Esophagus squamous epithelium (tissue), 5 donors: ENCODE data around the gene RETN. TPM values are rescaled to one million over a fixed set of nuclear protein-coding genes. Genes with fewer than 3 reads are reported as not detected.

Experiments
- DNase-seq: peaks from one replicate; lab custom pipeline; 2025; lab: John Stamatoyannopoulos, UW
- H3K27ac ChIP-seq, 4 donors: fragments of 200-600 bp; sonication (generic); one replicate each; pipeline ENCODE4 v1.5.1; 2016 to 2019; ENCODE audit warnings: mild to moderate bottlenecking in 1 of 4
- H3K27me3 ChIP-seq, 4 donors: fragments of 200-600 bp; sonication (generic); 1 replicate in 3 of 4; 2 replicates in 1 of 4; pipeline versions ENCODE4 v1.5.1 to v1.6.0; 2017 to 2021; ENCODE audit warnings: antibody characterized with exemption in 1 of 4
- H3K36me3 ChIP-seq, 3 donors: fragments of 200-600 bp; sonication (generic); one replicate each; pipeline ENCODE4 v1.5.1; 2016 to 2019
- H3K4me1 ChIP-seq, 3 donors: fragments of 200-600 bp; sonication (generic); one replicate each; pipeline ENCODE4 v1.5.1; 2017 to 2019
- H3K4me3 ChIP-seq, 4 donors: fragments of 200-600 bp; sonication (generic); 1 replicate in 3 of 4; 2 replicates in 1 of 4; pipeline ENCODE4 v1.5.1; 2016 to 2019; ENCODE audit warnings: mild to moderate bottlenecking in 2 of 4, moderate library complexity in 1 of 4
- H3K9me3 ChIP-seq, 3 donors: fragments of 200-600 bp; sonication (generic); one replicate each; pipeline ENCODE4 v1.5.1; 2016 to 2019
- CTCF ChIP-seq, 6 experiments: fragments of 450-650 bp in 4 of 6; fragments of 200-600 bp in 2 of 6; sonication (generic) in 2 of 6; IDR thresholded peaks; one replicate each; pipeline ENCODE4 v1.5.1; 2016 to 2019; ENCODE audit warnings: antibody characterized with exemption in 6 of 6, mild to moderate bottlenecking in 4 of 6, moderate library complexity in 4 of 6
- POLR2A ChIP-seq, 4 donors: fragments of 450-650 bp; IDR thresholded peaks; one replicate each; pipeline ENCODE4 v1.6.1; 2017; ENCODE audit warnings: antibody characterized with exemption in 4 of 4, mild to moderate bottlenecking in 4 of 4, moderate library complexity in 3 of 4
- WGBS, 2 donors: methylation state at CpG; one replicate each; pipeline ENCODE4 v1.1.5; 2018; 5-methylcytosine and 5-hydroxymethylcytosine counted together
- intact Hi-C: fragments of 100-400 bp; cut with DNase I; formaldehyde crosslinking; loops from one replicate; pipeline ENCODE4 v1.15.0; 2022
- total RNA-seq, 4 donors: library from RNA; depleted of rRNA; stranded (reverse); fragments of >200 nt; gene quantifications; one replicate each; pipeline ENCODE4 v1.1.0, GENCODE V29; 2016
- donor health status: DM: yes; HTN: yes; CAD: no.

RETN gene
- total RNA-seq, 4 donors from 2014 or later, result 28.1 TPM; not detected in 3

GRCh38 chr19:7699003-7699402 is 30.2 kb downstream of the RETN start:
- peaks cover 0 to 76% (median 3%) of the 10 kb centered on the region in 4 donors for H3K27me3 ChIP-seq

GRCh38 chr19:7699417-7700401 is 30.9 kb downstream of the RETN start:
- Histone ChIP-seq H3K36me3 (no peaks in the 10 kb centered on the region), H3K9me3 (no peaks in the 10 kb centered on the region), H3K4me1 (no peaks in the 10 kb centered on the region), H3K27ac (no peak overlapping the region), H3K27me3 (peaks cover 0 to 80% (median 3%) of the 10 kb centered on the region in 4 donors), H3K4me3 (no peak overlapping the region)
- intact Hi-C loops, result no loop called here
- 55 to 56% methylated on average over 13 to 15 of the region's 15 CpGs for WGBS, 2 donors
- TF ChIP-seq POLR2A (IDR thresholded peaks at IDR 0.05), result no peak
- no peak for TF ChIP-seq CTCF (IDR thresholded peaks at IDR 0.05)
- DNase-seq, result no peak

More at GRCh38 chr19:7699003-7699402, 30.2 kb downstream of the RETN start:
- H3K27ac ChIP-seq, result no peak overlapping the region
- 19 to 21% methylated on average over 2 of the region's 2 CpGs for WGBS, 2 donors
- no peak overlapping the region for H3K4me3 ChIP-seq
- TF ChIP-seq CTCF (IDR thresholded peaks at IDR 0.05) (no peak), POLR2A (IDR thresholded peaks at IDR 0.05) (no peak)
- no peaks in the 10 kb centered on the region for H3K4me1 ChIP-seq
- no peaks in the 10 kb centered on the region for H3K9me3 ChIP-seq
- intact Hi-C loops, result no loop called here
- H3K36me3 ChIP-seq, result no peaks in the 10 kb centered on the region
- no peak for DNase-seq

- Histone ChIP-seq H3K36me3 (no peaks in the 10 kb centered on the region), H3K9me3 (no peaks in the 10 kb centered on the region), H3K4me3 (no peak overlapping the region), H3K27ac (no peak overlapping the region), H3K4me1 (no peaks in the 10 kb centered on the region), H3K27me3 (peaks cover 0 to 85% (median 3%) of the 10 kb centered on the region in 4 donors)
- TF ChIP-seq CTCF (IDR thresholded peaks at IDR 0.05) (no peak), POLR2A (IDR thresholded peaks at IDR 0.05) (no peak)
- WGBS, 2 donors, result 79 to 87% methylated on average over 5 to 8 of the region's 12 CpGs
- intact Hi-C loops, result no loop called here
- no peak for DNase-seq
Measured at GRCh38 chr19:7701049-7701653, 32.3 kb downstream of the RETN start.

DNA sequence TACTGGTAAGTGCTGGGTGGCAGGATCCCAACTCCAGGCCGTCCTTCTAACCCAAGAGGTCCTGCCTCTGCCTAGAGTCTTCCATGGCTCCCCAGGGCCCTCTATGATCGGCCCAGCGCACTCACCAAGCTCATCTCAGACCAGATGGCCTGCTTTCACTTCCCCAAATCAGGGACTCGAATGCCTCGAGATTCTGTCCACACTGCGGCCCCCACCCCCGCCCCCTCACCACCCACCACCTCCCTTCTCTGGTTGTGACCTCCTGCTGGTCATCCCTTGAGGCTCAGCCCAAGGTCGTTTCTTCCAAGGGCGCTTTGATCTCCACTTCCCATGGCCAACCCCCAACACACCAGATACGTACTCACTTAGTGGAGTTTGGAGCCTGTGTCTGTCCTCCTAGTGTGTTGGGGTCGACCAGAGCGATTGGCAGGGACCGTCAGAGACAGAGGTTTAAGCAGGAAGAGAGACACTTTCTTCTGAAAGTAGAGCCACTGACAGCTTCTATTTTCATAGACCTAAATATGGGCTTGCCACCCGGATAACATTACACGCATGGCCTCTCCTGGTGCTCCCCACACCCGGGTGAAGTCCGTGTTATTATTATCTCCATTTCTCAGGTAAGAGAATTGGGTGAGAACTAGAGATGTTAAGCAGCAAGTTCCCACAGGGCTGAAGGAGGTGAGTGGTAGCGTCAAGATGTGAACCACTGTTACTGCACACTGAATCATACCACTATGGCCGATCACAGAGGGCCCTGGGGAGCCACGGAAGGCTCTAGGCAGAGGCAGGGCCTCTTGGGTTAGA is 33.0 kb downstream of the RETN start, which contains the start of gene FCER2:
Gene FCER2, minus strand, starts transcription at position 478 of the 804 bp plus-strand sequence. CDS start 2,371 bp downstream, outside the sequence.
- H3K9me3 ChIP-seq, result no peaks in the 10 kb centered on the region

More for the DNA sequence above, 33.0 kb downstream of the RETN start, which contains the start of gene FCER2:
- Histone ChIP-seq H3K27ac (no peak within 1 kb of the TSS), H3K27me3 (peaks cover 0 to 89% (median 3%) of the 10 kb centered on the region in 4 donors), H3K4me3 (no peak within 1 kb of the TSS), H3K4me1 (no peaks in the 10 kb centered on the region), H3K36me3 (no peaks in the 10 kb centered on the region)
- WGBS, 2 donors, result 38 to 58% methylated on average over 7 to 16 of the region's 20 CpGs
- intact Hi-C loops, result no loop called here
- TF ChIP-seq CTCF (IDR thresholded peaks at IDR 0.05), result no peak
- no peak for TF ChIP-seq POLR2A (IDR thresholded peaks at IDR 0.05)
- no peak for DNase-seq
